GM19324 (cell line): ENCODE data around the gene SLC40A1.
"Not testable (repeated sequence)": the region's sequence is repeated elsewhere in the genome, so short reads cannot be mapped to it uniquely, and the experiment has no call there.

Experiments used
- ATAC-seq: cut with Tn5 transposase; IDR thresholded peaks from one replicate; pipeline ENCODE4 v1.9.1; 2021; ENCODE audit warnings: mild to moderate bottlenecking, moderate library complexity; ENCODE audit not compliant: unreplicated experiment, low FRiP score

SLC40A1 gene

GRCh38 chr2:189580658-189581353, at the start of gene SLC40A1:
SLC40A1 (minus strand) TSS chr2:189580786; CDS start chr2:189580460, 326 bp downstream.
- peak; percentile 75 for ATAC-seq

GRCh38 chr2:189629531-189630453, 49.2 kb upstream of the SLC40A1 start:
- ATAC-seq: no peak

- no peak for ATAC-seq
These were observed 48.4 kb upstream of the SLC40A1 start for GRCh38 chr2:189628817-189629530.

- ATAC-seq: no peak
These were observed 47.2 kb upstream of the SLC40A1 start for GRCh38 chr2:189627789-189628188.

- ATAC-seq: no peak
These were observed 45.0 kb upstream of the SLC40A1 start for GRCh38 chr2:189625636-189626035.

GRCh38 chr2:189624648-189625355, 44.2 kb upstream of the SLC40A1 start:
- no peak for ATAC-seq

- ATAC-seq: no peak
These were observed 42.5 kb upstream of the SLC40A1 start for GRCh38 chr2:189623049-189623448.

GRCh38 chr2:189621781-189622180, 41.2 kb upstream of the SLC40A1 start:
- no peak for ATAC-seq

GRCh38 chr2:189618197-189618596, 37.6 kb upstream of the SLC40A1 start:
- ATAC-seq: no peak

GRCh38 chr2:189614585-189614984, 34.0 kb upstream of the SLC40A1 start:
- ATAC-seq: no peak

GRCh38 chr2:189613650-189614420, 33.2 kb upstream of the SLC40A1 start:
- ATAC-seq: no peak

GRCh38 chr2:189613077-189613636, 32.6 kb upstream of the SLC40A1 start:
- no peak for ATAC-seq

GRCh38 chr2:189610700-189611099, 30.1 kb upstream of the SLC40A1 start:
- no peak for ATAC-seq

GRCh38 chr2:189609853-189610252, 29.3 kb upstream of the SLC40A1 start:
- no peak for ATAC-seq

GRCh38 chr2:189609423-189609816, 28.8 kb upstream of the SLC40A1 start:
- no peak for ATAC-seq

GRCh38 chr2:189608795-189609422, 28.3 kb upstream of the SLC40A1 start:
- ATAC-seq: no peak

GRCh38 chr2:189608170-189608569, 27.6 kb upstream of the SLC40A1 start:
- ATAC-seq: no peak

- ATAC-seq: no peak
These were observed 21.6 kb upstream of the SLC40A1 start for GRCh38 chr2:189602233-189602632.

- not testable (repeated sequence) for ATAC-seq
These were observed 21.1 kb upstream of the SLC40A1 start for GRCh38 chr2:189601652-189602051.
